H4 (cell line): ENCODE results near the gene WFIKKN1. TPM values are rescaled to one million over a fixed set of nuclear protein-coding genes. Genes with fewer than 3 reads are reported as not detected.
A peak's percentile ranks its signal among the peaks of the same experiment; 100 is the strongest.

Experiments
- DNase-seq: peaks from one replicate; pipeline ENCODE4 v3.0.0-alpha.2; 2015; ENCODE audit warnings: low spot score
- total RNA-seq: library from RNA; depleted of rRNA; stranded (reverse); fragments of >200 nt; shearing (Covaris generic); gene quantifications from 2 replicates; pipeline ENCODE4 v1.2.3, GENCODE V29; 2014

Gene WFIKKN1
- total RNA-seq, 1 experiment from 2014 or later, result not detected

- no peak for DNase-seq
Measured at GRCh38 chr16:637081-638018, 6.6 kb downstream of the WFIKKN1 start.

- no peak for DNase-seq
Measured at GRCh38 chr16:638034-638543, 7.3 kb downstream of the WFIKKN1 start.

GRCh38 chr16:638836-639235, 8.1 kb downstream of the WFIKKN1 start:
- no peak for DNase-seq

GRCh38 chr16:640614-641013, 9.8 kb downstream of the WFIKKN1 start:
- no peak for DNase-seq

- no peak for DNase-seq
Measured at GRCh38 chr16:641326-642188, 10.8 kb downstream of the WFIKKN1 start, which contains the start of gene MCRIP2. MCRIP2 (plus strand) TSS chr16:641828; CDS start chr16:641992, 164 bp downstream.

- DNase-seq, result no peak
Measured at GRCh38 chr16:642189-643049, 11.6 kb downstream of the WFIKKN1 start.

GRCh38 chr16:643050-643368, 12.2 kb downstream of the WFIKKN1 start:
- DNase-seq, result no peak

GRCh38 chr16:644556-644955, 13.8 kb downstream of the WFIKKN1 start:
- DNase-seq, result no peak

GRCh38 chr16:645852-646678, 15.3 kb downstream of the WFIKKN1 start:
- no peak for DNase-seq

GRCh38 chr16:646679-647172, 15.9 kb downstream of the WFIKKN1 start:
- DNase-seq, result no peak

GRCh38 chr16:647173-647902, 16.6 kb downstream of the WFIKKN1 start:
- no peak for DNase-seq

- peak; percentile 21 for DNase-seq
Measured at GRCh38 chr16:648071-648780, 17.4 kb downstream of the WFIKKN1 start.

- DNase-seq, result peak; percentile 82
Measured at GRCh38 chr16:648781-649589, 18.2 kb downstream of the WFIKKN1 start, which contains the start of gene WDR90. WDR90 (plus strand) TSS chr16:649365; CDS start chr16:649417, 52 bp downstream.

- no peak for DNase-seq
Measured at GRCh38 chr16:649631-650030, 18.8 kb downstream of the WFIKKN1 start.

GRCh38 chr16:651844-652243, 21.1 kb downstream of the WFIKKN1 start:
- DNase-seq, result no peak

- DNase-seq, result no peak
Measured at GRCh38 chr16:652454-653305, 21.9 kb downstream of the WFIKKN1 start.

- DNase-seq, result no peak
Measured at GRCh38 chr16:654034-654433, 23.2 kb downstream of the WFIKKN1 start.
